Muscle of leg (tissue), 11 donors: ENCODE results near the gene NOS1AP. TPM values are rescaled to one million over a fixed set of nuclear protein-coding genes. Genes with fewer than 3 reads are reported as not detected.

ENCODE experiments used
- DNase-seq: peaks from one replicate; pipeline ENCODE4 v3.0.0; 2013
- H3K27ac ChIP-seq: one replicate; pipeline ENCODE4 v1.5.1; 2013; ENCODE audit warnings: mild to moderate bottlenecking, low read length, control low read depth
- H3K27me3 ChIP-seq: one replicate; pipeline ENCODE4 v1.6.1; 2013; ENCODE audit warnings: low read length; ENCODE audit not compliant: control insufficient read depth, insufficient read depth
- H3K36me3 ChIP-seq: one replicate; pipeline ENCODE4 v1.6.1; 2013; ENCODE audit warnings: low read length; ENCODE audit not compliant: control insufficient read depth, insufficient read depth
- H3K4me1 ChIP-seq: one replicate; pipeline ENCODE4 v1.6.1; 2013; ENCODE audit warnings: low read length; ENCODE audit not compliant: control insufficient read depth, insufficient read depth
- H3K4me3 ChIP-seq: one replicate; pipeline ENCODE4 v1.5.1; 2013; ENCODE audit warnings: low read length, control low read depth
- H3K9me3 ChIP-seq: replicated peaks from 2 replicates; pipeline ENCODE4 v1.6.1; 2013; ENCODE audit warnings: low read depth, low read length; ENCODE audit not compliant: control insufficient read depth
- WGBS: methylation state at CpG from one replicate; pipeline ENCODE4 v1.1.5; 2013; ENCODE audit warnings: missing lambda C conversion rate; ENCODE audit not compliant: insufficient coverage; 5-methylcytosine and 5-hydroxymethylcytosine counted together
- polyA plus RNA-seq, 8 donors: library from polyadenylated mRNA; unstranded; fragments of 120-200 nt; gene quantifications; one replicate each; pipeline versions ENCODE4 v1.2.1 to v1.2.3, GENCODE V29; 2013; ENCODE audit warnings: inconsistent platforms in 1 of 8, low replicate concordance in 1 of 8; ENCODE audit not compliant: insufficient read length in 8 of 8, insufficient read depth in 1 of 8
- total RNA-seq: library from RNA; stranded (reverse); fragments of 120-200 nt; gene quantifications from one replicate; pipeline ENCODE4 v1.2.4, GENCODE V29; 2013

NOS1AP gene
- total and polyA plus RNA-seq, 9 donors, result 0.40 to 1.8 (median 0.88) TPM

GRCh38 chr1:162294015-162294414 lies 224.5 kb downstream of the NOS1AP start:
- Histone ChIP-seq H3K27me3 (peaks cover 2% of the 10 kb centered on the region), H3K27ac (no peak overlapping the region), H3K4me3 (no peak overlapping the region), H3K9me3 (no peaks in the 10 kb centered on the region), H3K4me1 (no peaks in the 10 kb centered on the region), H3K36me3 (no peaks in the 10 kb centered on the region)
- 25% methylated on average over 1 of the region's 3 CpGs for WGBS
- no peak for DNase-seq

- H3K36me3 ChIP-seq, result no peaks in the 10 kb centered on the region
- 66% methylated on average over 4 of the region's 4 CpGs for WGBS
- no peaks in the 10 kb centered on the region for H3K4me1 ChIP-seq
- H3K27ac ChIP-seq, result no peak overlapping the region
- H3K27me3 ChIP-seq, result peaks cover 2% of the 10 kb centered on the region
- no peak for DNase-seq
- H3K4me3 ChIP-seq, result no peak overlapping the region
- no peaks in the 10 kb centered on the region for H3K9me3 ChIP-seq
Measured at GRCh38 chr1:162297208-162297607, 227.7 kb downstream of the NOS1AP start.

- H3K27me3 ChIP-seq, result peaks cover 2% of the 10 kb centered on the region
- 100% methylated on average over 1 of the region's 2 CpGs for WGBS
- H3K27ac ChIP-seq, result no peak overlapping the region
- DNase-seq, result no peak
- H3K9me3 ChIP-seq, result no peaks in the 10 kb centered on the region
- no peaks in the 10 kb centered on the region for H3K4me1 ChIP-seq
- H3K4me3 ChIP-seq, result no peak overlapping the region
- H3K36me3 ChIP-seq, result no peaks in the 10 kb centered on the region
Measured at GRCh38 chr1:162298266-162298665, 228.8 kb downstream of the NOS1AP start.

GRCh38 chr1:162299018-162299417 lies 229.5 kb downstream of the NOS1AP start:
- no peaks in the 10 kb centered on the region for H3K9me3 ChIP-seq
- H3K4me1 ChIP-seq, result no peaks in the 10 kb centered on the region
- no peak overlapping the region for H3K4me3 ChIP-seq

GRCh38 chr1:162300057-162300917 lies 230.8 kb downstream of the NOS1AP start:
- 44% methylated on average over 2 of the region's 8 CpGs for WGBS
- H3K4me3 ChIP-seq, result no peak overlapping the region
- no peak overlapping the region for H3K27ac ChIP-seq
- DNase-seq, result no peak
- no peaks in the 10 kb centered on the region for H3K9me3 ChIP-seq
- H3K4me1 ChIP-seq, result no peaks in the 10 kb centered on the region
- no peaks in the 10 kb centered on the region for H3K27me3 ChIP-seq
- no peaks in the 10 kb centered on the region for H3K36me3 ChIP-seq

More at GRCh38 chr1:162299018-162299417, 229.5 kb downstream of the NOS1AP start:
- no peak for DNase-seq
- H3K27me3 ChIP-seq, result peaks cover 2% of the 10 kb centered on the region
- no peak overlapping the region for H3K27ac ChIP-seq
- H3K36me3 ChIP-seq, result no peaks in the 10 kb centered on the region

- Histone ChIP-seq H3K36me3 (no peaks in the 10 kb centered on the region), H3K4me3 (no peak overlapping the region), H3K9me3 (no peaks in the 10 kb centered on the region), H3K27me3 (no peaks in the 10 kb centered on the region), H3K4me1 (no peaks in the 10 kb centered on the region), H3K27ac (no peak overlapping the region)
- DNase-seq, result no peak
- WGBS, result 90% methylated on average over 2 of the region's 4 CpGs
Measured at GRCh38 chr1:162301696-162302095, 232.2 kb downstream of the NOS1AP start.

GRCh38 chr1:162302306-162303003 lies 233.0 kb downstream of the NOS1AP start:
- H3K4me1 ChIP-seq, result no peaks in the 10 kb centered on the region
- no peak for DNase-seq

GRCh38 chr1:162303004-162303344 lies 233.5 kb downstream of the NOS1AP start:
- WGBS, result no CpG with 5 or more reads among the region's 3 CpGs

More at GRCh38 chr1:162302306-162303003, 233.0 kb downstream of the NOS1AP start:
- Histone ChIP-seq H3K4me3 (no peak overlapping the region), H3K36me3 (no peaks in the 10 kb centered on the region), H3K27me3 (no peaks in the 10 kb centered on the region), H3K27ac (no peak overlapping the region), H3K9me3 (no peaks in the 10 kb centered on the region)
- 71% methylated on average over 1 of the region's 3 CpGs for WGBS

GRCh38 chr1:162304736-162305135 lies 235.2 kb downstream of the NOS1AP start:
- no CpG with 5 or more reads among the region's 2 CpGs for WGBS
- H3K27ac ChIP-seq, result no peak overlapping the region
- H3K36me3 ChIP-seq, result no peaks in the 10 kb centered on the region
- no peaks in the 10 kb centered on the region for H3K27me3 ChIP-seq
- H3K4me1 ChIP-seq, result no peaks in the 10 kb centered on the region
- no peak overlapping the region for H3K4me3 ChIP-seq
- DNase-seq, result no peak
- peaks cover 4% of the 10 kb centered on the region for H3K9me3 ChIP-seq

More at GRCh38 chr1:162303004-162303344, 233.5 kb downstream of the NOS1AP start:
- Histone ChIP-seq H3K4me3 (no peak overlapping the region), H3K27ac (no peak overlapping the region), H3K27me3 (no peaks in the 10 kb centered on the region), H3K36me3 (no peaks in the 10 kb centered on the region), H3K4me1 (no peaks in the 10 kb centered on the region), H3K9me3 (peaks cover under 1% of the 10 kb centered on the region)
- no peak for DNase-seq

- no peak overlapping the region for H3K27ac ChIP-seq
- WGBS, result 100% methylated on average over 1 of the region's 1 CpG
- no peaks in the 10 kb centered on the region for H3K36me3 ChIP-seq
- H3K9me3 ChIP-seq, result peaks cover 4% of the 10 kb centered on the region
- no peaks in the 10 kb centered on the region for H3K27me3 ChIP-seq
- no peaks in the 10 kb centered on the region for H3K4me1 ChIP-seq
- no peak overlapping the region for H3K4me3 ChIP-seq
- no peak for DNase-seq
Measured at GRCh38 chr1:162305969-162306368, 236.5 kb downstream of the NOS1AP start.
